Hepatocyte (in vitro differentiated cells): Measurements from ENCODE around the gene RPH3AL. TPM values are rescaled to one million over a fixed set of nuclear protein-coding genes. Genes with fewer than 3 reads are reported as not detected.

Experiments
- DNase-seq: peaks from one replicate; pipeline ENCODE4 v3.0.0-alpha.2; 2016; ENCODE audit warnings: low spot score
- H2AFZ ChIP-seq: fragments of 200-600 bp; sonication (generic); 2 replicates; pipeline ENCODE4 v1.6.0; 2016; ENCODE audit warnings: antibody characterized with exemption, mild to moderate bottlenecking
- H3K27ac ChIP-seq: fragments of 200-600 bp; sonication (generic); 2 replicates; pipeline ENCODE4 v1.5.1; 2016; ENCODE audit warnings: mild to moderate bottlenecking
- H3K27me3 ChIP-seq: fragments of 200-600 bp; sonication (generic); 2 replicates; pipeline ENCODE4 v1.6.1; 2016
- H3K36me3 ChIP-seq: fragments of 200-600 bp; sonication (generic); replicated peaks from 2 replicates; pipeline ENCODE4 v1.5.1; 2016; ENCODE audit warnings: low read depth; ENCODE audit not compliant: insufficient read depth
- H3K4me1 ChIP-seq: fragments of 200-600 bp; sonication (generic); 2 replicates; pipeline ENCODE4 v1.5.1; 2016; ENCODE audit warnings: mild to moderate bottlenecking, moderate library complexity; ENCODE audit not compliant: insufficient read depth
- H3K4me2 ChIP-seq: fragments of 200-600 bp; sonication (generic); 2 replicates; pipeline ENCODE4 v1.6.0; 2016
- H3K4me3 ChIP-seq: fragments of 200-600 bp; sonication (generic); 2 replicates; pipeline ENCODE4 v1.5.1; 2016; ENCODE audit warnings: mild to moderate bottlenecking
- H3K79me2 ChIP-seq: fragments of 200-600 bp; sonication (generic); 2 replicates; pipeline ENCODE4 v1.6.0; 2017; ENCODE audit warnings: mild to moderate bottlenecking
- H3K9me2 ChIP-seq: fragments of 200-600 bp; sonication (generic); replicated peaks from 2 replicates; pipeline ENCODE4 v1.6.0; 2017; ENCODE audit warnings: mild to moderate bottlenecking; ENCODE audit not compliant: insufficient read depth
- H3K9me3 ChIP-seq: fragments of 200-600 bp; sonication (generic); 2 replicates; pipeline ENCODE4 v1.5.1; 2016; ENCODE audit warnings: low read depth, mild to moderate bottlenecking
- H4K20me1 ChIP-seq: fragments of 200-600 bp; sonication (generic); 2 replicates; pipeline ENCODE4 v1.6.0; 2016; ENCODE audit warnings: mild to moderate bottlenecking; ENCODE audit not compliant: insufficient read depth, poor library complexity, severe bottlenecking
- EZH2 ChIP-seq: fragments of 200-600 bp; sonication (generic); IDR thresholded peaks from 2 replicates; pipeline ENCODE4 v1.6.1; 2016; ENCODE audit warnings: antibody characterized with exemption, mild to moderate bottlenecking, borderline replicate concordance
- EZH2phosphoT487 ChIP-seq: fragments of 200-600 bp; sonication (generic); IDR thresholded peaks from one replicate; pipeline ENCODE4 v1.6.1; 2018; ENCODE audit warnings: antibody characterized with exemption, mild to moderate bottlenecking, low read depth, moderate library complexity; ENCODE audit not compliant: unreplicated experiment, severe bottlenecking
- WGBS: methylation state at CpG from one replicate; pipeline ENCODE4 v1.1.6; 2016; ENCODE audit warnings: low lambda C conversion rate; ENCODE audit errors: missing lambda C conversion rate; 5-methylcytosine and 5-hydroxymethylcytosine counted together
- polyA plus RNA-seq: library from polyadenylated mRNA; unstranded; fragments of >200 nt; fragmentation: Nextera tagmentation; extraction: Ambion mirVana; gene quantifications from 2 replicates; pipeline ENCODE4 v1.2.1, GENCODE V29; 2016
- total RNA-seq: library from RNA; depleted of rRNA; stranded (reverse); fragments of >200 nt; gene quantifications from 2 replicates; pipeline ENCODE4 v1.2.3, GENCODE V29; 2014
- TF ChIP-seq, protein P1 (sequence below): fragments of 200-600 bp; sonication (generic); IDR thresholded peaks from 2 replicates; pipeline ENCODE4 v1.5.1; 2016; ENCODE audit warnings: antibody characterized with exemption, mild to moderate bottlenecking; ENCODE audit not compliant: poor library complexity

The RPH3AL gene
- total and polyA plus RNA-seq, 2 experiments from 2014 or later, result 7.0 to 7.6 TPM

DNA sequence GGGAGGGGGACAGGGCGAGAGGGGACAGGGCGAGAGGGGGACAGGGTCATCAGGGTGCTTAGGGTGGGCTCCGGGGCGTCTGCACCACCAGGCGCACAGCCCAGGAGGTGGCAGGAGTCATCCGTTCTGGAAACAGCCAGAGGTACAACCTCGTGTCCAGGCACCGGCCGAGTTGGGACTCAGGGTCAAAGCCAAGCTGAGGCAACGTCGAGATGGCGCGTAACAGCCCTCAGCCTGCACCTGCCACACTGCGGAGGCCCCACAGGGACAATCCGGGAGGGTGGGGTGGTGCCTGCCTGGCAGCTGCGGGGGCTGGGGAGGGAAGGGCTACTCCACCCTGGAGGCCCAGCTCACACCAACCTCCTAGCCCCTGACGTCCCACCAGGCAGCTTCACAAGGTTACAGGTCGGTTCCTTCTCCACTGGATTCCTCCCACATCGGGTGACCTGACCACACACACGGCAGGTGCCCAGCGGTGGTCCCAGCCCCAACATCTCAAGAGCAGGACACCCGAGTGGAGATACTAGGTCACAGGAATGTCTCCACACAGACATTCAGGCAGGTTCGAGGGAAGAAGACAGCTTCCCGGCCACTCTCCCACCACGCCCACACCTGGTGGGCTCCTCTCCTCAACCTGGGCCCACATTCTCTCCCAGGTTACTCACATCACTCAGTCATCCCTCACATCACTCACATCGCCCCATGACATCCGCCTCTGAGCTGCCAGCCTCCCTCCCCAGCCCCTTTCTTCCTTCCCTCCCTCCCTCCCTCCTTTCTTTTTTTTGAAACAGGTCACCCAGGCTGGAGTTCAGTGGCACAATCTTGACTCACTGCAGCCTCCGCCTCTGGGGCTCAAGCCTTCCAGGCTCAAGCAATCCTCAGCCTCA, 47.3 kb downstream of the RPH3AL start:
- H3K4me2 ChIP-seq, result no peak overlapping the region
- H3K79me2 ChIP-seq, result no peaks in the 10 kb centered on the region
- H2AFZ ChIP-seq, result no peak overlapping the region
- H4K20me1 ChIP-seq, result no peaks in the 10 kb centered on the region
- H3K4me3 ChIP-seq, result no peak overlapping the region
- no peaks in the 10 kb centered on the region for H3K36me3 ChIP-seq
- no peak overlapping the region for H3K27ac ChIP-seq
- H3K9me2 ChIP-seq, result no peaks in the 10 kb centered on the region
- H3K27me3 ChIP-seq, result no peaks in the 10 kb centered on the region
- TF ChIP-seq, protein P1, sequence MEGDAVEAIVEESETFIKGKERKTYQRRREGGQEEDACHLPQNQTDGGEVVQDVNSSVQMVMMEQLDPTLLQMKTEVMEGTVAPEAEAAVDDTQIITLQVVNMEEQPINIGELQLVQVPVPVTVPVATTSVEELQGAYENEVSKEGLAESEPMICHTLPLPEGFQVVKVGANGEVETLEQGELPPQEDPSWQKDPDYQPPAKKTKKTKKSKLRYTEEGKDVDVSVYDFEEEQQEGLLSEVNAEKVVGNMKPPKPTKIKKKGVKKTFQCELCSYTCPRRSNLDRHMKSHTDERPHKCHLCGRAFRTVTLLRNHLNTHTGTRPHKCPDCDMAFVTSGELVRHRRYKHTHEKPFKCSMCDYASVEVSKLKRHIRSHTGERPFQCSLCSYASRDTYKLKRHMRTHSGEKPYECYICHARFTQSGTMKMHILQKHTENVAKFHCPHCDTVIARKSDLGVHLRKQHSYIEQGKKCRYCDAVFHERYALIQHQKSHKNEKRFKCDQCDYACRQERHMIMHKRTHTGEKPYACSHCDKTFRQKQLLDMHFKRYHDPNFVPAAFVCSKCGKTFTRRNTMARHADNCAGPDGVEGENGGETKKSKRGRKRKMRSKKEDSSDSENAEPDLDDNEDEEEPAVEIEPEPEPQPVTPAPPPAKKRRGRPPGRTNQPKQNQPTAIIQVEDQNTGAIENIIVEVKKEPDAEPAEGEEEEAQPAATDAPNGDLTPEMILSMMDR, result no peak
- TF ChIP-seq EZH2phosphoT487, result no peak
- TF ChIP-seq EZH2, result no peak
- peak; percentile 23 for DNase-seq
- 74% methylated on average over 14 of the region's 28 CpGs for WGBS
- no peaks in the 10 kb centered on the region for H3K9me3 ChIP-seq
- H3K4me1 ChIP-seq, result no peaks in the 10 kb centered on the region

DNA sequence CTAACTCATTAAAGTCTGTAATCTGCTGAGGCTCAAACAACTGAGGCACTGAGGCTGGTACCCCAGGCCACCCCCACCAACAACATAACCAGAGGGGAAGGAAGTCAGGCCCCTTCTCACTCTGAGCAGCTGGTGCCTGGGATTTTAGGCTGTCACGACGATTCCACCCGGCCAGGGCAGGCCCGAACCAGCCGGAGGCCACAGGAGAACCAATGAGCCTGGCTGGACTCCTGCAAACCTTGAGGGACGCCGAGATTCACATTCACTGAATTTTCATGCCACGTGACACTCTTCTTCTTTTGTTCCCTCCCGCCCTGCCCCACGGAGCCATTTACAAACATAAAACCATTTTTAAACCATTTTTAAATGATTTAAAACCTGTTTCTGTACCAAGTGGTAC, 48.1 kb downstream of the RPH3AL start:
- WGBS, result 60% methylated on average over 10 of the region's 10 CpGs
- DNase-seq, result peak; percentile 28
- H3K9me3 ChIP-seq, result no peaks in the 10 kb centered on the region
- TF ChIP-seq EZH2 (no peak), EZH2phosphoT487 (no peak)
- TF ChIP-seq, protein P1, result no peak
- H3K9me2 ChIP-seq, result no peaks in the 10 kb centered on the region
- no peaks in the 10 kb centered on the region for H3K4me1 ChIP-seq
- H3K4me2 ChIP-seq, result no peak overlapping the region
- H3K36me3 ChIP-seq, result no peaks in the 10 kb centered on the region
- no peaks in the 10 kb centered on the region for H4K20me1 ChIP-seq
- H3K4me3 ChIP-seq, result no peak overlapping the region
- H3K79me2 ChIP-seq, result no peaks in the 10 kb centered on the region
- H2AFZ ChIP-seq, result no peak overlapping the region
- H3K27ac ChIP-seq, result no peak overlapping the region
- no peaks in the 10 kb centered on the region for H3K27me3 ChIP-seq

DNA sequence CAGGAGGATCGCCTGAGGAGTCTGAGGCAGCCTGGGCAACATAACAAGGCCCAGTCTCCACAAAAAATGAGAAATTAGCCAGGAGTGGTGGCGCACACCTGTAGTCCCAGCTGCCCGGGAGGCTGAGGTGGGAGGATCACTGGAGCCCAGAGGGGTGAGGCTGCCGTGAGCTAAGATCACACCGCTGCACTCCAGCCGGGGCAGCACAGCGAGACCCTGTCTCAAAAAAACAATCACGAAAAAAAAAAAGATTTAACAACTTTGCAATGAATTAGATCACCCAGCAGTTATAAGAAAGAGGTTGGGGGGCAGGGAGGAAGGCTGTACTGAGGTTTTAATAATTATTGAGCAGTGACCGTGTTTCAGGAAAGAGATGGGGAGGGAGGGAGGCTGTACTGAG, 49.4 kb downstream of the RPH3AL start:
- no peaks in the 10 kb centered on the region for H3K36me3 ChIP-seq
- no peaks in the 10 kb centered on the region for H4K20me1 ChIP-seq
- H3K4me1 ChIP-seq, result no peaks in the 10 kb centered on the region
- H2AFZ ChIP-seq, result no peak overlapping the region
- no peak for TF ChIP-seq EZH2phosphoT487
- TF ChIP-seq EZH2, result no peak
- TF ChIP-seq, protein P1, result no peak
- no peak overlapping the region for H3K27ac ChIP-seq
- no peaks in the 10 kb centered on the region for H3K79me2 ChIP-seq
- DNase-seq, result no peak
- no peak overlapping the region for H3K4me2 ChIP-seq
- WGBS, result 97% methylated on average over 9 of the region's 9 CpGs
- no peak overlapping the region for H3K4me3 ChIP-seq
- no peaks in the 10 kb centered on the region for H3K9me2 ChIP-seq
- no peaks in the 10 kb centered on the region for H3K9me3 ChIP-seq
- no peaks in the 10 kb centered on the region for H3K27me3 ChIP-seq
